Glutamatergic neuron (in vitro differentiated cells): ENCODE results near the gene EIPR1. TPM values are rescaled to one million over a fixed set of nuclear protein-coding genes. Genes with fewer than 3 reads are reported as not detected.

Experiments used
- DNase-seq: peaks from one replicate; pipeline ENCODE4 v3.0.0; 2022
- H3K27ac Mint-ChIP-seq: one replicate; pipeline ENCODE4 v1.8.0; 2020; ENCODE audit warnings: mild to moderate bottlenecking, mixed read lengths, inconsistent platforms; ENCODE audit not compliant: unreplicated experiment
- H3K27me3 Mint-ChIP-seq: one replicate; pipeline ENCODE4 v1.8.0; 2020; ENCODE audit warnings: mild to moderate bottlenecking, moderate library complexity, mixed read lengths, inconsistent platforms; ENCODE audit not compliant: unreplicated experiment
- H3K36me3 Mint-ChIP-seq: one replicate; pipeline ENCODE4 v1.8.0; 2020; ENCODE audit warnings: mild to moderate bottlenecking, mixed read lengths, inconsistent platforms; ENCODE audit not compliant: unreplicated experiment
- H3K4me1 Mint-ChIP-seq: one replicate; pipeline ENCODE4 v1.8.0; 2020; ENCODE audit warnings: mild to moderate bottlenecking, low read depth, mixed read lengths, inconsistent platforms; ENCODE audit not compliant: unreplicated experiment
- H3K4me3 Mint-ChIP-seq: one replicate; pipeline ENCODE4 v1.8.0; 2020; ENCODE audit warnings: mild to moderate bottlenecking, mixed read lengths, inconsistent platforms; ENCODE audit not compliant: unreplicated experiment
- H3K9me3 Mint-ChIP-seq: one replicate; pipeline ENCODE4 v1.8.0; 2020; ENCODE audit warnings: mild to moderate bottlenecking, moderate library complexity, mixed read lengths, inconsistent platforms; ENCODE audit not compliant: unreplicated experiment
- total RNA-seq: library from RNA; stranded (reverse); fragmentation: NEBNext Ultra II Directional; extraction: Animal tissue kit (Norgen Biotek cat#: 25700); gene quantifications from one replicate; pipeline ENCODE4 v1.2.1, GENCODE V29; 2021; ENCODE audit not compliant: unreplicated experiment
- TF ChIP-seq, protein P1 (sequence below): fragments of 200-600 bp; sonication (generic); IDR thresholded peaks from one replicate; pipeline ENCODE4 v1.5.0; 2021; ENCODE audit not compliant: partially characterized antibody, unreplicated experiment

EIPR1 gene
- total RNA-seq, 1 donor from 2014 or later: 43.8 TPM

DNA sequence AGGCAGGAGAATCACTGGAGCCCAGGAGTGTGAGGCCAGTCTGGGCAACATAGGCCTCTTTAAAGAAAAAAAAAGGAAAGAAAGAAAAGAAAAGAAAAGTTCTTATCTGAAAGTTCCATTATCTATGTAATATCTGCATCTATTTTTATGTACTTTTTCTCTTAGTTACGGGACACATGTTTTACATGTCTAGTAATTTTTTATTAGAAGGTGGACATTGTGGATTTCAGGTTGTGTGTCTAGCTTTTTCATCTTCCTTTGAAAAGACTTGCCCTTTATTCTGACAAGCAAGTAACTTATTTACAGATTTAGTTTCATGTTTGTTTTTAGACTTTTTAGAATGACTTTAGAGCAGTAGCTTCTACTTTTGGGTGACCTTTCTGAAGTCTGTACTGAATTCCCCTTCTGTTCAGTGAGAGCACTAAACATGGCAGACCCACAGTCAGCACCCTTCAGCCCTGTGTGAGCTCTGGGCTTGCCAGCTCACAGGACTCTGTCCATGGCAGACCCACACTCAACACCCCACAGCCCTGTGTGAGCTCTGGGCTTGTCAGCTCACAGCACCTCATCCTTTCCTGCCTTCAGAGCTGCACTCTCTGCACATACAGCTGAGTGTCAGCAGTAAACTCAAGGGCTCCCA lies 19.4 kb upstream of the EIPR1 start:
- Mint-ChIP-seq H3K9me3 (peaks cover 17% of the 10 kb centered on the region), H3K4me3 (no peak overlapping the region), H3K36me3 (peaks cover 32% of the 10 kb centered on the region), H3K27me3 (peaks cover 8% of the 10 kb centered on the region), H3K4me1 (peaks cover 25% of the 10 kb centered on the region), H3K27ac (no peak overlapping the region)
- no peak for DNase-seq
- TF ChIP-seq, protein P1, sequence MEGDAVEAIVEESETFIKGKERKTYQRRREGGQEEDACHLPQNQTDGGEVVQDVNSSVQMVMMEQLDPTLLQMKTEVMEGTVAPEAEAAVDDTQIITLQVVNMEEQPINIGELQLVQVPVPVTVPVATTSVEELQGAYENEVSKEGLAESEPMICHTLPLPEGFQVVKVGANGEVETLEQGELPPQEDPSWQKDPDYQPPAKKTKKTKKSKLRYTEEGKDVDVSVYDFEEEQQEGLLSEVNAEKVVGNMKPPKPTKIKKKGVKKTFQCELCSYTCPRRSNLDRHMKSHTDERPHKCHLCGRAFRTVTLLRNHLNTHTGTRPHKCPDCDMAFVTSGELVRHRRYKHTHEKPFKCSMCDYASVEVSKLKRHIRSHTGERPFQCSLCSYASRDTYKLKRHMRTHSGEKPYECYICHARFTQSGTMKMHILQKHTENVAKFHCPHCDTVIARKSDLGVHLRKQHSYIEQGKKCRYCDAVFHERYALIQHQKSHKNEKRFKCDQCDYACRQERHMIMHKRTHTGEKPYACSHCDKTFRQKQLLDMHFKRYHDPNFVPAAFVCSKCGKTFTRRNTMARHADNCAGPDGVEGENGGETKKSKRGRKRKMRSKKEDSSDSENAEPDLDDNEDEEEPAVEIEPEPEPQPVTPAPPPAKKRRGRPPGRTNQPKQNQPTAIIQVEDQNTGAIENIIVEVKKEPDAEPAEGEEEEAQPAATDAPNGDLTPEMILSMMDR: no peak

DNA sequence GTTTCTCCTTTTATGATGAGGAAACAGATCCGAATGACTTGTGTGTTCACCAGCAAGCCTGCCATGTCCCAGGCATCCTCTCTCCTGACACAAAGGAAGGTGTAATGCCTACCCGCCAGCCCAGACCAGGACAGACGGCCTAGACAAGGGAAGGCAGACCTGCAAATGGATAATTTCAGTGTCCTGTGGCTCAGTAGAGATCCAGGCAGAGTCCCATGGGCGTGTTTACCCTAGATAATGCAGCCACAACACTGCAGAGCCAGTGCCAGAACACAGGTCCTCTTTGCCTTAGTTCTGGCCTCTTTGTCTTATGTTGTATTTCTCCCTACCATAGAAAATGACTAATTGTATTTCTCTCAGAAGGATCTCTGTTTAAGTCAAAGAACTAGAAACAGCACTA lies 14.6 kb upstream of the EIPR1 start:
- H3K4me1 Mint-ChIP-seq: no peaks in the 10 kb centered on the region
- H3K4me3 Mint-ChIP-seq: no peak overlapping the region
- H3K27ac Mint-ChIP-seq: no peak overlapping the region
- H3K27me3 Mint-ChIP-seq: no peaks in the 10 kb centered on the region
- DNase-seq: no peak
- TF ChIP-seq, protein P1: no peak
- peaks cover 9% of the 10 kb centered on the region for H3K9me3 Mint-ChIP-seq
- H3K36me3 Mint-ChIP-seq: peaks cover 32% of the 10 kb centered on the region

DNA sequence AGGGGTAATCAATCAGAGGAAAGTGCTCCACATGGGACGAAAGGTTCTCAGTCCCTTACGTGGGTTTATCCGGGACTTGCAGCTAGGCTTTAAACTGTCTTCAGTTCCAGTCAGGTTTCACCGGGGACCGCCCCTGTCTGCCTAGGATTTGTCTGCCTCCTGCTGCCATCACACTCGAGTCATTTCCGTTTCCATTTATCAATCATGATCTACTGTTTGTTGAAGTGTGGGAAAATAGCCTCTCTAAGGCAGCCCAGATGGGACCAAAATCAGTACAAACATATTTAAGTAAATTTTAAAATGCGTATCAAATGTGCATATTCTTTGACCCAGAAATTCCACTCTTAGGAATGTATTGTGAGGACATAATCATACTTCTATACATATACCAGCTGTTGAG lies 12.4 kb upstream of the EIPR1 start:
- H3K27ac Mint-ChIP-seq: no peak overlapping the region
- H3K27me3 Mint-ChIP-seq: peaks cover 2% of the 10 kb centered on the region
- TF ChIP-seq, protein P1: no peak
- peaks cover 1% of the 10 kb centered on the region for H3K9me3 Mint-ChIP-seq
- H3K4me3 Mint-ChIP-seq: no peak overlapping the region
- DNase-seq: no peak
- peaks cover 6% of the 10 kb centered on the region for H3K4me1 Mint-ChIP-seq
- H3K36me3 Mint-ChIP-seq: peaks cover 24% of the 10 kb centered on the region

DNA sequence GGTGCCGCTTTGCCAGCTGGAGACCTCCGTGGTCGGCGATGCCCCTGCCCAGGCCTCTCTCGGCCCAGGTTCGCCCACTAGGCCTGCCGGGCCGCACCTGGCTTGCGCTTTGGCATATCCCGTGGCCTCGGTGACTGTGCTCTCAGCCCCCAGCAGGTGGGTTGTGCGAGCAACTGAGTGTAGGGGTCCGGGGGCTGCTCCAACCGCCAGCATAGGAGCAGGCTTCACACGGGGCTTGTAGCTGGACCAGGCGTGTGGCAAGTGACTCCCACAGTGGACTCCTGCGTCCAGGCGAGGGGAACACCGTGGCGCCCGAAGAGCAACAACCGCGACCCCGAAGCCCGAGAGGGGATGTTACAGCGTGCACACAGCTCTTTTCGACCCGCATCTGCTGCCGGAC lies 11.6 kb upstream of the EIPR1 start:
- H3K27me3 Mint-ChIP-seq: peaks cover 2% of the 10 kb centered on the region
- H3K9me3 Mint-ChIP-seq: peaks cover 1% of the 10 kb centered on the region
- H3K4me3 Mint-ChIP-seq: no peak overlapping the region
- no peak overlapping the region for H3K27ac Mint-ChIP-seq
- peaks cover 17% of the 10 kb centered on the region for H3K36me3 Mint-ChIP-seq
- no peak for DNase-seq
- peaks cover 6% of the 10 kb centered on the region for H3K4me1 Mint-ChIP-seq
- TF ChIP-seq, protein P1: no peak

DNA sequence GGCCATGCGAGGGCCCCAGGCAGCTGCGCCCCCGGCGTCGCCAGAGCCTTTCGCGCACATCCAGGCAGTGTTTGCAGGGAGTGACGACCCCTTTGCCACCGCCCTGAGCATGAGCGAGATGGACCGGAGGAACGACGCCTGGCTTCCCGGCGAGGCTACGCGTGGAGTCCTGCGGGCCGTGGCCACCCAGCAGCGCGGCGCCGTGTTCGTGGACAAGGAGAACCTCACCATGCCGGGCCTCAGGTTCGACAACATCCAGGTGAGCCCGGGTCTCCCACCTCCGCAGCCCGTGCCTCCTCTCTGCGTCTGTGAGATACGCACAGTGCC lies 10.8 kb upstream of the EIPR1 start:
- peaks cover 6% of the 10 kb centered on the region for H3K4me1 Mint-ChIP-seq
- peaks cover 1% of the 10 kb centered on the region for H3K9me3 Mint-ChIP-seq
- TF ChIP-seq, protein P1: no peak
- no peak overlapping the region for H3K27ac Mint-ChIP-seq
- peaks cover 17% of the 10 kb centered on the region for H3K36me3 Mint-ChIP-seq
- peaks cover 2% of the 10 kb centered on the region for H3K27me3 Mint-ChIP-seq
- DNase-seq: no peak
- H3K4me3 Mint-ChIP-seq: no peak overlapping the region
